ENCODE data around the gene RALGAPA2. TPM values are rescaled to one million over a fixed set of nuclear protein-coding genes. Genes with fewer than 3 reads are reported as not detected.

Gene RALGAPA2
- total RNA-seq, 4 donors from 2014 or later, result 20.5 to 42.9 (median 29.6) TPM

DNA sequence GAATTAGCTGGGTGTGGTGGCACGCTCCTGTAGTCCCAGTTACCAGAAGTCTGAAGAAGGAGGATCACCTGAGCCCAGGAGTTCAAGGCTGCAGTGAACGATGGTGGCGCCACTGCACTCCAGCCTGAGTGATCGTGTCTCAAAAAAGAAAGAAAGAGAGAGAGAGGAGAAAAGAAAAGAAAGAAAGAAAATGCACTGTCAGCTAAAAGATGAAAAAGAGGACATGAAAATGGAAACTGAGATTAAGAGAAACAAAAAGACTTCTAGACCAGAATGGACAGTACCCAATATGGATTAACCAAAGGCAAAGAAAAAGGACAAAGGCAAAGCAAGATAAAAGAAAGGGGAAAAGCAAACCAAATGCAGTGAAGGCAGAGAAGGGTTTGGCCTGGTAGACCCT is 9.0 kb upstream of the RALGAPA2 start:
- WGBS, 2 donors, result 88 to 90% methylated on average over 4 of the region's 4 CpGs

DNA sequence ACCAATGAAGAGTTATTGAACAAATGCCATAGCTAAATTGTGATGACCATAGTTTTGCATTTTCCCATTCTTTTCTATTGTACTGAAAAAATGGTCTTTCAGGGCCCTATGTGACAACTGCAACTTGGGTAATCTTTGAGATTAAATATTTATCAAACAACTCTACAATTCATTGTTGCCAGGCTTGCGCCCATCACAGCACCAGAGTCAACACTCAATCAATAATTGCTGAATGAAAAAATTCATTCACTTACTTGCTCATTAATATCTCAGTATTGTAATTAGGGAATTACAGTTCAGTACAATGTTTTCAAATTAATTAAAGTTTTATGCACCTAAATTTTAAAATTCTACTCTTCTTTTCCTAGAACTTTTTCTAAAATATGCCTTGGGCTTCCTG is 7.7 kb upstream of the RALGAPA2 start:
- Histone ChIP-seq H3K9me3 (no peaks in the 10 kb centered on the region), H3K27ac (no peak overlapping the region), H3K4me1 (no peaks in the 10 kb centered on the region), H3K27me3 (no peaks in the 10 kb centered on the region), H3K36me3 (no peaks in the 10 kb centered on the region), H3K4me3 (no peak overlapping the region)
- WGBS, 2 donors, result 89 to 98% methylated on average over 1 of the region's 1 CpG
- no peak for DNase-seq (ENCODE audit: low spot score in 2 of 2)
- TF ChIP-seq EP300 (IDR thresholded peaks at IDR 0.05), result no peak
- no peak for TF ChIP-seq POLR2A (IDR thresholded peaks at IDR 0.05)
- TF ChIP-seq, protein P1, sequence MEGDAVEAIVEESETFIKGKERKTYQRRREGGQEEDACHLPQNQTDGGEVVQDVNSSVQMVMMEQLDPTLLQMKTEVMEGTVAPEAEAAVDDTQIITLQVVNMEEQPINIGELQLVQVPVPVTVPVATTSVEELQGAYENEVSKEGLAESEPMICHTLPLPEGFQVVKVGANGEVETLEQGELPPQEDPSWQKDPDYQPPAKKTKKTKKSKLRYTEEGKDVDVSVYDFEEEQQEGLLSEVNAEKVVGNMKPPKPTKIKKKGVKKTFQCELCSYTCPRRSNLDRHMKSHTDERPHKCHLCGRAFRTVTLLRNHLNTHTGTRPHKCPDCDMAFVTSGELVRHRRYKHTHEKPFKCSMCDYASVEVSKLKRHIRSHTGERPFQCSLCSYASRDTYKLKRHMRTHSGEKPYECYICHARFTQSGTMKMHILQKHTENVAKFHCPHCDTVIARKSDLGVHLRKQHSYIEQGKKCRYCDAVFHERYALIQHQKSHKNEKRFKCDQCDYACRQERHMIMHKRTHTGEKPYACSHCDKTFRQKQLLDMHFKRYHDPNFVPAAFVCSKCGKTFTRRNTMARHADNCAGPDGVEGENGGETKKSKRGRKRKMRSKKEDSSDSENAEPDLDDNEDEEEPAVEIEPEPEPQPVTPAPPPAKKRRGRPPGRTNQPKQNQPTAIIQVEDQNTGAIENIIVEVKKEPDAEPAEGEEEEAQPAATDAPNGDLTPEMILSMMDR (IDR thresholded peaks at IDR 0.05), result no peak

More for the DNA sequence above, 9.0 kb upstream of the RALGAPA2 start:
- Histone ChIP-seq H3K4me1 (no peaks in the 10 kb centered on the region), H3K9me3 (no peaks in the 10 kb centered on the region), H3K27ac (no peak overlapping the region), H3K4me3 (no peak overlapping the region), H3K36me3 (no peaks in the 10 kb centered on the region), H3K27me3 (no peaks in the 10 kb centered on the region)
- DNase-seq (ENCODE audit: low spot score in 2 of 2), result no peak
- TF ChIP-seq EP300 (IDR thresholded peaks at IDR 0.05) (no peak), POLR2A (IDR thresholded peaks at IDR 0.05) (no peak)
- TF ChIP-seq, protein P1 (IDR thresholded peaks at IDR 0.05), result no peak

DNA sequence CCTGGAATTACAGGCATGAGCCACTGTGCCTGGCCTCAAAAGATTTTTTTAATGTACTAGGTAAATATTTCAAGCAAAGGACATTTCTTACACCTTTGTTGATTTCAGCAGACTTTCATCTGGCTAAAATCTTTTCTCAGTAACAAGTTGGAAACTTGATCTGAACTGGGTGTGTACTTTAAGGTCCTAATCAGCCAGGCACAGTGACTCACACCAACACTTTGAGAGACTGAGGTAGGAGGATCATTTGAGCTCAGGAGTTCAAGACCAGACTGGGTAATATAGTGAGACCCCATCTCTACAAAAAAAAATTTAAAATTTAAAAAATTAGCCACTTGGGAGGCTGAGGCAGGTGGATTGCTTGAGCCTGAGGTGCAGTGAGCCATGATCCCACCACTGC is 7.0 kb upstream of the RALGAPA2 start:
- DNase-seq (ENCODE audit: low spot score in 2 of 2), result no peak
- no peak for TF ChIP-seq EP300 (IDR thresholded peaks at IDR 0.05)
- Histone ChIP-seq H3K4me1 (no peaks in the 10 kb centered on the region), H3K36me3 (no peaks in the 10 kb centered on the region), H3K27me3 (no peaks in the 10 kb centered on the region), H3K4me3 (no peak overlapping the region), H3K27ac (no peak overlapping the region), H3K9me3 (no peaks in the 10 kb centered on the region)

DNA sequence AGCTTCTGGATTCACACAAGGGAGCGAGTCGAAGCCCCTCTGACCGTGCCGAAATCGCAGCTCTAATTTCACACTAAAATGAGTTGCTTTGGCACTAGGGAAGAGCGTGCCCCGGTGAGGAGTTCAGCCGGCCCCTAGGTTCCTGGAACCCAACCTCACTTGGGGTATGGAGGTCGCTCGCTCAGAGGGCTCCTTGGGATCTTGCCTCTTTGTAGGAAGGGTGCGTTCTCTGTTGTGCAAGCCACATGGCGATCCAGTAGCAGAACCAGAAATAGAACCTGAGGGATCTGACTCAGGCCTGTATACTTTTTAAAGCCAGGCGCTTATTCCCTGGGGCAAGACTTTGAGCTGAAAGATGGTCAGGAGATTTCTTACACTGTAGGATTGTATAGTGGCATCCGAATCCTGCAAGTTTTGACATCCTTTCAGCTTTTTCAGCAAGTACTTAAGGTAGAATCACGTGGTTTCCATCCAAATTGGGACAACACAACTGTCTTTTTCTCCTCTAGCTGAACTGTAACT is 861 bp upstream of the RALGAPA2 start:
- TF ChIP-seq POLR2A (IDR thresholded peaks at IDR 0.05), result no peak
- TF ChIP-seq, protein P1 (IDR thresholded peaks at IDR 0.05), result no peak
- TF ChIP-seq EP300 (IDR thresholded peaks at IDR 0.05), result no peak
- DNase-seq (ENCODE audit: low spot score in 2 of 2), result no peak
- Histone ChIP-seq H3K27ac (peak overlapping the region; percentile 79 to 93 (median 90)), H3K36me3 (no peaks in the 10 kb centered on the region), H3K27me3 (no peaks in the 10 kb centered on the region), H3K4me3 (peak overlapping the region; percentile 84 to 100 (median 97)), H3K4me1 (peaks cover 0 to 19% (median 7%) of the 10 kb centered on the region in 4 donors), H3K9me3 (no peaks in the 10 kb centered on the region)
- 38 to 45% methylated on average over 15 of the region's 15 CpGs for WGBS, 2 donors

DNA sequence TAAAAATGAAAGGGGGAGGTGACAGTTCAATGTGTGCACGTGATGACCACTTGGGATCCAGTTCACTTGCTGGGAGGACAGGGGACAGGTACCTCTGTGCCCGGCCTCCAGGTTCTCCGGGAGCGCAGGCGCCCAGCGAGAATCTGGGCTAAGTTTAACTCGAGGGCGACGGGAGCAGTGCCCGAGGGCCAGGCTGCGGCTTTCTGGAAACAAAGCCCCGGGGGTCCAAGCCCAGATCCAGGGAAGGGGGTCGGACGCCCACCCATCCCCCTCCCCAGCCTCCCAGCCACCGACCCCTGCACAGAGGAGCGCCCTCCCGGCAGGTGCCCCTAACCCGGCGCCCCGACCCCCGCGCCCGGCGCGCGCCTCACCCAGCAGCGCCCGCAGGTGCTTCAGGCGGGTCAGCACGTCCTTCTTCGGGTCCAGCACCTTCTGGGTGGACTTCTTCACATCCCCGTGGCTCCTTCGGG is 405 bp downstream of the RALGAPA2 start:
- H3K9me3 ChIP-seq, result no peaks in the 10 kb centered on the region
- peak overlapping the region; percentile 84 to 100 (median 97) for H3K4me3 ChIP-seq
- H3K27ac ChIP-seq, result peak overlapping the region; percentile 79 to 93 (median 90)
- DNase-seq (ENCODE audit: low spot score in 2 of 2), result no peak
- no peak for TF ChIP-seq EP300 (IDR thresholded peaks at IDR 0.05)
- TF ChIP-seq POLR2A (IDR thresholded peaks at IDR 0.05), result no peak
- TF ChIP-seq, protein P1 (IDR thresholded peaks at IDR 0.05), result no peak
- H3K36me3 ChIP-seq, result no peaks in the 10 kb centered on the region
- peaks cover 0 to 19% (median 7%) of the 10 kb centered on the region in 4 donors for H3K4me1 ChIP-seq
- WGBS, 2 donors, result 1 to 2% methylated on average over 28 to 31 of the region's 33 CpGs
- H3K27me3 ChIP-seq, result no peaks in the 10 kb centered on the region

Measured in tibial nerve (tissue), 4 donors.